ENCODE measurements around the gene TRIM71. TPM values are rescaled to one million over a fixed set of nuclear protein-coding genes. Genes with fewer than 3 reads are reported as not detected.

The TRIM71 gene
- total RNA-seq, 4 donors from 2014 or later: not detected

DNA sequence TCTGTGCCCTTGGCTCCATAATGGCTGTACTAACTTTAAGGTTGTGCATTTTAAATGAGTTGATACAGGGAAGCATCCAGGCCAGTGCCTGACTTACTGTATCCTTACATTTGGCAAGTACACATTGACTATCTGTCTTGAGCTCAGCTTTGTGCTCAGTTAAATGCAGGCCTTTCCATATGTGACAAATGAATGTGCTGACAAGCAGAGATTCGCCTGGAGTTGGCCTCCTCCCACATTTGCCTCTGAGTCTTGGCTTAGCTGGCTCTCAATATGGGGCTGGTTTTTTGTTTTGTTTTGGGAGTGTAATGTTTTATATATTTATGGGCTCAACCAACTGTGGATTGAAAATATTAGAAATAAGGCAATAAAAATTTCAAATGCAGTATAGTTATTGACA is 29.7 kb downstream of the TRIM71 start:
- H3K4me1 ChIP-seq: no peaks in the 10 kb centered on the region
- TF ChIP-seq POLR2A (IDR thresholded peaks at IDR 0.05): no peak
- TF ChIP-seq, protein P1, sequence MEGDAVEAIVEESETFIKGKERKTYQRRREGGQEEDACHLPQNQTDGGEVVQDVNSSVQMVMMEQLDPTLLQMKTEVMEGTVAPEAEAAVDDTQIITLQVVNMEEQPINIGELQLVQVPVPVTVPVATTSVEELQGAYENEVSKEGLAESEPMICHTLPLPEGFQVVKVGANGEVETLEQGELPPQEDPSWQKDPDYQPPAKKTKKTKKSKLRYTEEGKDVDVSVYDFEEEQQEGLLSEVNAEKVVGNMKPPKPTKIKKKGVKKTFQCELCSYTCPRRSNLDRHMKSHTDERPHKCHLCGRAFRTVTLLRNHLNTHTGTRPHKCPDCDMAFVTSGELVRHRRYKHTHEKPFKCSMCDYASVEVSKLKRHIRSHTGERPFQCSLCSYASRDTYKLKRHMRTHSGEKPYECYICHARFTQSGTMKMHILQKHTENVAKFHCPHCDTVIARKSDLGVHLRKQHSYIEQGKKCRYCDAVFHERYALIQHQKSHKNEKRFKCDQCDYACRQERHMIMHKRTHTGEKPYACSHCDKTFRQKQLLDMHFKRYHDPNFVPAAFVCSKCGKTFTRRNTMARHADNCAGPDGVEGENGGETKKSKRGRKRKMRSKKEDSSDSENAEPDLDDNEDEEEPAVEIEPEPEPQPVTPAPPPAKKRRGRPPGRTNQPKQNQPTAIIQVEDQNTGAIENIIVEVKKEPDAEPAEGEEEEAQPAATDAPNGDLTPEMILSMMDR (IDR thresholded peaks at IDR 0.05): no peak
- no peaks in the 10 kb centered on the region for H3K9me3 ChIP-seq
- no peaks in the 10 kb centered on the region for H3K36me3 ChIP-seq
- no peak overlapping the region for H3K4me3 ChIP-seq
- H3K27me3 ChIP-seq: no peaks in the 10 kb centered on the region
- no peak overlapping the region for H3K27ac ChIP-seq
- DNase-seq: no peak

DNA sequence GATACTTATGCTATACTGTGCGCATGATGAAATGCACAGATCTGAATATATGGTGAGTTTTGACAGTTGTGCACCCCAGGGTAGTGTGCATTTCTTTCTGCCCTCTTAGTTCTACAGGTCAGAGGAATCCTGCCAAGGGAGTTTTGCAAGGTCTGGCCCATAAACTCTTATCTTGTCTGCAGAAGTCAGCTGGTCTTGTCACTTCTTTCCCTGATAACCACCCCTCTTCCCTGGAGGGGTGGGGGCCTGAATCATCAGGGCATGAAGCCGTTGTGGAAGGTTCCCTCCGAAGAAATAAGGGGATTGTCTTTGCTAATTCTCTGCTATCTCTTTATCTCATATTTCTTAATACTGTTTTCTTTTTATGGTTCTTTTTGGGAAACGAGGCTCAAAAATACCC is 30.4 kb downstream of the TRIM71 start:
- no peaks in the 10 kb centered on the region for H3K4me1 ChIP-seq
- H3K36me3 ChIP-seq: no peaks in the 10 kb centered on the region
- H3K9me3 ChIP-seq: no peaks in the 10 kb centered on the region
- TF ChIP-seq POLR2A (IDR thresholded peaks at IDR 0.05): no peak
- TF ChIP-seq, protein P1 (IDR thresholded peaks at IDR 0.05): no peak
- no peaks in the 10 kb centered on the region for H3K27me3 ChIP-seq
- H3K27ac ChIP-seq: no peak overlapping the region
- DNase-seq: no peak
- no peak overlapping the region for H3K4me3 ChIP-seq

DNA sequence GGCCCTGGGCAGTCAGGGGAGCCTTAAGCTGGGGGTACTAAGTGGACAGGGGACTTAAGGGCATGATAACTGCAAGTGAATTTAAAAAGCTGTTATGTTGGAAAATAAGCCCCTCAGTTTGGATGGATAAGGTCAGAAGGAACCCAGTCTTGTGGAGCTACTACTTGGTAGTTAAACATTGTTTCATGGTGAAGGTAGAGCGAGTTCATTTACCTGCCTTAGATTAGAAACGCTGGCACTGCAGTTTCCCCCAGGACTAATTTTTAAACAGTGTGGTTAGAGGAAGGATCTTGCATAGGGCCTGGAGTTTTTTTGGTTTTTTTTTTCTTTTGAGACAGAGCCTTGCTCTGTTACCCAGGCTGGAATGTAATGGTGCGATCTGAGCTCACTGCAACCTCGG is 31.2 kb downstream of the TRIM71 start:
- Histone ChIP-seq H3K4me1 (no peaks in the 10 kb centered on the region), H3K27ac (no peak overlapping the region), H3K9me3 (no peaks in the 10 kb centered on the region), H3K27me3 (no peaks in the 10 kb centered on the region), H3K36me3 (no peaks in the 10 kb centered on the region), H3K4me3 (no peak overlapping the region)
- TF ChIP-seq, protein P1 (IDR thresholded peaks at IDR 0.05): no peak
- TF ChIP-seq POLR2A (IDR thresholded peaks at IDR 0.05): no peak
- DNase-seq: no peak

DNA sequence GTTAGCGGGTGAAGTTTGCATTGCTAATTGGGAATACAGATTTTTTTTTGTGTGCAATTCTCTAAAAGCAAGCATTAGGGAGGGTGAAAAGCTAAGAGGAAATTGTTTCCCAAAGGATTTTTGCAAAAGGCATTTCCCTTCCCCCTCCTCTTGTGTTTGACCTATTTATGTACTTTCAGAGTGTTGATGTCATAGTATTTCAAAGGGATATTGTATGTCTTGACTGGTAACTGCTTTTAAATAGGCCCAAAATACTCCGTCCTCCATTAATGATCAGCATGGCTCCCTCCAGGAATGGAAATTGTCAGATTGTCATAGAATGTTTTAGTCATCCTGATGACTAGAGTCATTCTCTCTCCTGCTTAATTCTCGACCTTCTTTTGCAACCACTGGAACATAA is 32.4 kb downstream of the TRIM71 start:
- no peaks in the 10 kb centered on the region for H3K27me3 ChIP-seq
- H3K4me1 ChIP-seq: no peaks in the 10 kb centered on the region
- H3K4me3 ChIP-seq: no peak overlapping the region
- no peak overlapping the region for H3K27ac ChIP-seq
- no peaks in the 10 kb centered on the region for H3K36me3 ChIP-seq
- no peaks in the 10 kb centered on the region for H3K9me3 ChIP-seq
- TF ChIP-seq, protein P1 (IDR thresholded peaks at IDR 0.05): no peak
- no peak for TF ChIP-seq POLR2A (IDR thresholded peaks at IDR 0.05)
- no peak for DNase-seq

DNA sequence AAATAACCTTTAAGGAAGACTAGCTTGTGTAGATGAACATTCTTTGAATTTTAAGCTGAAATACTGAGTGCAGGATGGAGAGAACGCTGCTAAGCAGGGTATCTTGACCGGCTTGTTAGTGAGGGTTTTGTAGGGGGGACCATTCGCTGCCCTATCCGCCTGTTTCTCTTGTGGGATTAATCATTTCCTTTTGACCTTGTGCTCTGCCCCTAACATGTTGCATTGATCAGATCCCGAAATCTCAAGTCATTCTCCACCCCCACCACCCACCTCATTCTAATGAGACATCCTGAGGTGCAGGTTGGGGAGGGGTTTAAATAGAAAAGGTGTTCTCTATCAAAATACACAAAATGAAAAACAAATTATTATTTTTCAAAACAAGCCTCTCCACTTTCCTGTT is 32.8 kb downstream of the TRIM71 start:
- Histone ChIP-seq H3K4me3 (no peak overlapping the region), H3K36me3 (no peaks in the 10 kb centered on the region), H3K27ac (no peak overlapping the region), H3K27me3 (no peaks in the 10 kb centered on the region), H3K4me1 (no peaks in the 10 kb centered on the region), H3K9me3 (no peaks in the 10 kb centered on the region)
- DNase-seq: no peak
- no peak for TF ChIP-seq POLR2A (IDR thresholded peaks at IDR 0.05)
- TF ChIP-seq, protein P1 (IDR thresholded peaks at IDR 0.05): no peak

DNA sequence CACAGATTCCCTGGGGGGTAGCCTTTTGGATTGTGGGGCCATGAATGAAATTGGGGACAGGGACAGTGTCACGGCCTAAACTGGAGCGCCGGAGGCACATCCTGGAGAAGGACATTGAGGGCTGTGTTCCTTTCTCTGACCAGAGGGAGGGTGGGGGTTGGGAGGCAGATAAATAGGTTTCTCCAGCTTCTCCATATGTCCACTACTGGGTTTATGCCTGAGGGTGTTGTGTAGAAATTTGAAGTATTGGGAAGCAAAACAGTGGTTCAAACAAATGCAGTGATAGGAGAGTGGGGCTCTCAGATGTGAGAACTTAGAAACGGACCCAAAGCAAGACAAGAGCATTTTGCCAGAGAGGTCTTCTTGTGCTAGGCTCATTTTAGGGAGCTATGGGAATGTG is 34.3 kb downstream of the TRIM71 start:
- no peaks in the 10 kb centered on the region for H3K9me3 ChIP-seq
- H3K4me3 ChIP-seq: no peak overlapping the region
- H3K4me1 ChIP-seq: no peaks in the 10 kb centered on the region
- no peak for DNase-seq
- H3K27ac ChIP-seq: no peak overlapping the region
- no peaks in the 10 kb centered on the region for H3K27me3 ChIP-seq
- TF ChIP-seq, protein P1 (IDR thresholded peaks at IDR 0.05): no peak
- TF ChIP-seq POLR2A (IDR thresholded peaks at IDR 0.05): no peak
- no peaks in the 10 kb centered on the region for H3K36me3 ChIP-seq

Measured in Peyer's patch (tissue), 4 donors.